Parathyroid adenoma (tissue), 2 donors: ENCODE data around the gene HLA-E.
A peak's percentile ranks its signal among the peaks of the same experiment; 100 is the strongest.

ENCODE experiments used
- H2AFZ ChIP-seq: fragments of 300-600 bp; sonication (generic); one replicate; pipeline ENCODE4 v1.7.0; 2017; ENCODE audit warnings: antibody characterized with exemption, mild to moderate bottlenecking
- H3K27ac ChIP-seq: fragments of 300-600 bp; sonication (generic); one replicate; pipeline ENCODE4 v1.7.0; 2017
- H3K27me3 ChIP-seq: fragments of 300-600 bp; sonication (generic); one replicate; pipeline ENCODE4 v1.7.0; 2017; ENCODE audit warnings: low read length; ENCODE audit not compliant: control insufficient read depth, insufficient read depth
- H3K36me3 ChIP-seq: fragments of 300-600 bp; sonication (generic); one replicate; pipeline ENCODE4 v1.7.0; 2017; ENCODE audit warnings: low read length; ENCODE audit not compliant: control insufficient read depth, insufficient read depth
- H3K4me1 ChIP-seq: fragments of 300-600 bp; sonication (generic); one replicate; pipeline ENCODE4 v1.7.0; 2017; ENCODE audit warnings: control low read depth
- H3K4me2 ChIP-seq: fragments of 300-600 bp; sonication (generic); one replicate; pipeline ENCODE4 v1.7.0; 2017; ENCODE audit warnings: low read length
- H3K4me3 ChIP-seq: fragments of 300-600 bp; sonication (generic); one replicate; pipeline ENCODE4 v1.7.0; 2017; ENCODE audit warnings: low read depth, low read length
- H3K79me2 ChIP-seq: fragments of 300-600 bp; sonication (generic); one replicate; pipeline ENCODE4 v1.7.0; 2017; ENCODE audit warnings: control low read depth
- H3K9ac ChIP-seq: fragments of 300-600 bp; sonication (generic); one replicate; pipeline ENCODE4 v1.7.0; 2017; ENCODE audit warnings: mild to moderate bottlenecking
- H3K9me3 ChIP-seq: fragments of 300-600 bp; sonication (generic); one replicate; pipeline ENCODE4 v1.7.0; 2017; ENCODE audit warnings: low read length; ENCODE audit not compliant: control insufficient read depth
- TF ChIP-seq, protein P1 (sequence below): fragments of 300-600 bp; sonication (generic); IDR thresholded peaks from one replicate; pipeline ENCODE4 v1.7.0; 2017; ENCODE audit warnings: antibody characterized with exemption, mild to moderate bottlenecking
- donor health status: primary hyperparathyroidism.

Gene HLA-E

DNA sequence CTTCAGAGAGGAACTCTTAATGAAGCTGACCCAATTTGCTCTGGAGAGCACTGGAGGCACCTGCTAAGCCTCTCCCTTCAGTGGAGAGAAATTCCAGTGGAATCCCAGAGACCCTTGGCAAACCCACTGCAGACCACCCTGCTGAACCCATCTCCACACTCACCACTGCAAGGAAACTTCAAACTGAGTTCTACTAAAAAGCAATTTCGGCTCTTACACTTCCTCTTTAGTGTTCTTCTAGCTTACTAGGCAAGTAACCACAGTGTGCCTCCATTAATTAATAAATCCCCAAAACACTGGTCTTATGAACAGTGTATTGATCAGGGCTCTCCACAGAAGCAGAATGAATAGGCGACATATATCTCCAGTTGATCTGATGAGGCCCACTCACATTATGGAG, 43.0 kb upstream of the HLA-E start:
- no peak overlapping the region for H3K4me2 ChIP-seq
- H3K27me3 ChIP-seq, result no peaks in the 10 kb centered on the region
- H3K79me2 ChIP-seq, result no peaks in the 10 kb centered on the region
- no peak overlapping the region for H3K27ac ChIP-seq
- no peak overlapping the region for H2AFZ ChIP-seq
- no peaks in the 10 kb centered on the region for H3K9me3 ChIP-seq
- no peak overlapping the region for H3K9ac ChIP-seq
- H3K36me3 ChIP-seq, result no peaks in the 10 kb centered on the region
- TF ChIP-seq, protein P1, sequence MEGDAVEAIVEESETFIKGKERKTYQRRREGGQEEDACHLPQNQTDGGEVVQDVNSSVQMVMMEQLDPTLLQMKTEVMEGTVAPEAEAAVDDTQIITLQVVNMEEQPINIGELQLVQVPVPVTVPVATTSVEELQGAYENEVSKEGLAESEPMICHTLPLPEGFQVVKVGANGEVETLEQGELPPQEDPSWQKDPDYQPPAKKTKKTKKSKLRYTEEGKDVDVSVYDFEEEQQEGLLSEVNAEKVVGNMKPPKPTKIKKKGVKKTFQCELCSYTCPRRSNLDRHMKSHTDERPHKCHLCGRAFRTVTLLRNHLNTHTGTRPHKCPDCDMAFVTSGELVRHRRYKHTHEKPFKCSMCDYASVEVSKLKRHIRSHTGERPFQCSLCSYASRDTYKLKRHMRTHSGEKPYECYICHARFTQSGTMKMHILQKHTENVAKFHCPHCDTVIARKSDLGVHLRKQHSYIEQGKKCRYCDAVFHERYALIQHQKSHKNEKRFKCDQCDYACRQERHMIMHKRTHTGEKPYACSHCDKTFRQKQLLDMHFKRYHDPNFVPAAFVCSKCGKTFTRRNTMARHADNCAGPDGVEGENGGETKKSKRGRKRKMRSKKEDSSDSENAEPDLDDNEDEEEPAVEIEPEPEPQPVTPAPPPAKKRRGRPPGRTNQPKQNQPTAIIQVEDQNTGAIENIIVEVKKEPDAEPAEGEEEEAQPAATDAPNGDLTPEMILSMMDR, result no peak
- H3K4me1 ChIP-seq, result no peaks in the 10 kb centered on the region
- H3K4me3 ChIP-seq, result no peak overlapping the region

DNA sequence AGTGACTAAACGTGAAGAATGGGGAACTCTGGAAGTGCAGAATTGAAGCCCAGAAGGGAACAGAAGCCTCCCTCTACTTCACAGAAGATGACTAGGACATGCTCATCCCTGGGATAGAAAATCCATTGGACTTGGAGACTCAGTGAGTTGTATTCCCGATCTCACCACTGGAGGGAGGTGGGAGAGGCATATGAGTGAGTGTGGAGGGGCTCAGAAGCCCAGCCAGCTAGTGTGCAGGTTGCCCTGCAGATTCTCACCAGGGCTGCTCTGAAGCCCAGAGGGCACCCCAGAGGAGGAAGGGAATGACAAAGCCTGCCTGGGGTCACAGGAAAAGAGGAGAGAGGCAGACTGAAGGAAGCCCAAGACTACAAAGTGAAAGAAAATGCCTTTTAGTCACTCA, 42.1 kb upstream of the HLA-E start:
- Histone ChIP-seq H2AFZ (no peak overlapping the region), H3K27ac (no peak overlapping the region), H3K79me2 (no peaks in the 10 kb centered on the region), H3K4me1 (no peaks in the 10 kb centered on the region), H3K9me3 (no peaks in the 10 kb centered on the region), H3K27me3 (no peaks in the 10 kb centered on the region), H3K36me3 (no peaks in the 10 kb centered on the region), H3K9ac (no peak overlapping the region), H3K4me3 (no peak overlapping the region), H3K4me2 (no peak overlapping the region)
- TF ChIP-seq, protein P1, result no peak

DNA sequence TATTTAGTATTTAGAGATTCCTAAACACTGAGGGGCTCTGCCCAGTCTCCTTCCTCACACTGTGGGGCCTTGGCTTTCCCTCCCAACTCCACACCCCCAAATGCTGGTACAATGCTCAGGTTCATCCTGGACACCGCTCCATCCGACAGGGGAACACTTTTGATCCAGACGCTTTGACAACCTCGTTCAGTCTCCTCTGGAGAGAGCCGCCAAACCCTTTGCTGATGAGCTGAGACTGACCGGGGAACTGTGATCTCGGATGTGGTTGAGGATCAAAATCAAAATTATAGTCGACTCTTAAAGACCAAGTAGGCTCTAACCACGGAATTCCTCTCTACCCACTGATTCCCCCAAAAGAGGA, 38.8 kb upstream of the HLA-E start:
- H3K4me3 ChIP-seq, result no peak overlapping the region
- TF ChIP-seq, protein P1, result no peak

DNA sequence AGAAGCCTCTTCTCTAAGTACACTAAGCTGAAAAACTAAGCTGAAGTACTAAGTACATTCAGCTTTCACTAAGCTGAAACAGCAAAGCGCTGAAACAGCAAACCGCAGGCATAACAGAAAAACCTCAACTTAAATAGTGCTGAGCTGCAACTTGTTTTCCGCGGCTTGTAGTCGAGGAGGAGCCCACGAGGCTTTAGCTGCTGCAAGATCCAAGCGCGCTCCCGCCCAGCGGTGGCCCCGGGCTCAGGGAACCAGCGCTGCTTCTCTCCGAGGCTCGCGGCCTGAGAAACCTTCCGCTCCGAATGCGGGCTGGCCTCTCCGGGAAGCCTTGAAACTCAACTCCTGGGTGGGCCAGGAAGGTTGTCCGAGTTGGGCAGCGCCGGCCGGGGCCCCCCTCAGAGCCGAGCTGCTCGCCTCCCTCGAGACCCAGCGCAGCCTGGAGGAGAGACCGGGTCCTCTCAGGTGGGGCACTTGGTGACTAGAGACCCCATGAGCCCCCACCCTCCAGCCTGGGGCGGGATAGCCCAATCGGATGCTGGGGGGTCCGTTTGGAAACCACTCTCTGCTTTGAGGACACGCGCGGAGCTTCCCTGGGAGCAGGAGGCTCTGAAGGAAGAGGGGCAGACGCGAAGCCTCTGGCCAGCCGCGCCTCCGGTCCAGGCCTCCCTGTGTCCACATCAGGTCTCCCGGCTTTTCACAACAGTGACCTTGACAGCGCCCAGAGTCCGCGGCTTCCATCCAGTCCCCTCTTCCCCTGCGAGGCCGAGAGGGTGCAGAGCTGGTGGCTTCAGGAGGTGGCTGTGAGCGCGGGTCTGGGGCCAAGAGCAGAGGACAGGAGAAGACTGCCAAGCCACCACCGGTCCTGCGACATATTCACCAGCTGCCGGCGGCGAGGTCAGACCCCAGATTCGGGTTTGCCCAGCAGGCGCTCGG, 38.1 kb upstream of the HLA-E start:
- H3K4me1 ChIP-seq, result no peaks in the 10 kb centered on the region
- TF ChIP-seq, protein P1, result no peak
- H3K79me2 ChIP-seq, result no peaks in the 10 kb centered on the region
- H2AFZ ChIP-seq, result peak overlapping the region; percentile 15
- no peak overlapping the region for H3K9ac ChIP-seq
- H3K27me3 ChIP-seq, result no peaks in the 10 kb centered on the region
- H3K36me3 ChIP-seq, result no peaks in the 10 kb centered on the region
- H3K27ac ChIP-seq, result no peak overlapping the region
- peak overlapping the region; percentile 52 for H3K4me2 ChIP-seq
- no peaks in the 10 kb centered on the region for H3K9me3 ChIP-seq
- H3K4me3 ChIP-seq, result no peak overlapping the region

More for the DNA sequence above, 38.8 kb upstream of the HLA-E start:
- Histone ChIP-seq H3K36me3 (no peaks in the 10 kb centered on the region), H3K4me1 (no peaks in the 10 kb centered on the region), H3K27me3 (no peaks in the 10 kb centered on the region), H3K9me3 (no peaks in the 10 kb centered on the region), H3K79me2 (no peaks in the 10 kb centered on the region), H3K27ac (no peak overlapping the region), H3K4me2 (peak overlapping the region; percentile 52), H3K9ac (no peak overlapping the region), H2AFZ (peak overlapping the region; percentile 15)
